SK-N-SH treated with all-trans-retinoic acid at 6 μM for 48 hours (cell line): ENCODE data around the gene IGFBP2.
A peak's percentile ranks its signal among the peaks of the same experiment; 100 is the strongest.

Source experiments
- ATAC-seq: fragments of 200-7000 bp; cut with Tn5 transposase; 3 replicates; pipeline ENCODE4 v1.9.1; 2020; ENCODE audit warnings: mild to moderate bottlenecking, moderate library complexity
- ARNTL ChIP-seq: fragments of 450-650 bp; formaldehyde crosslinking; IDR thresholded peaks from 2 replicates; pipeline ENCODE4 v1.5.0; 2020; ENCODE audit warnings: low read depth, mild to moderate bottlenecking, moderate library complexity, borderline replicate concordance
- BACH2 ChIP-seq: fragments of 250-450 bp; sonication (Bioruptor Pico); IDR thresholded peaks from 2 replicates; pipeline ENCODE4 v1.9.0; 2021; ENCODE audit warnings: mild to moderate bottlenecking, borderline replicate concordance
- CSDC2 ChIP-seq: fragments of 250-450 bp; sonication (Bioruptor Pico); IDR thresholded peaks from 2 replicates; pipeline ENCODE4 v1.5.0; 2020; ENCODE audit warnings: mild to moderate bottlenecking, moderate library complexity
- ESRRG ChIP-seq: fragments of 250-450 bp; sonication (Bioruptor Pico); IDR thresholded peaks from 2 replicates; pipeline ENCODE4 v1.6.1; 2021; ENCODE audit warnings: mild to moderate bottlenecking
- ISL1 ChIP-seq: fragments of 250-450 bp; sonication (Bioruptor Pico); IDR thresholded peaks from 2 replicates; pipeline ENCODE4 v2.1.2; 2022; ENCODE audit warnings: mild to moderate bottlenecking, moderate library complexity
- OSR1 ChIP-seq: fragments of 250-450 bp; sonication (Bioruptor Pico); IDR thresholded peaks from 2 replicates; pipeline ENCODE4 v1.8.0; 2022; ENCODE audit warnings: moderate library complexity, mild to moderate bottlenecking, inconsistent platforms
- PPARA ChIP-seq: fragments of 250-450 bp; sonication (Bioruptor Pico); IDR thresholded peaks from 2 replicates; pipeline ENCODE4 v1.5.0; 2020; ENCODE audit warnings: mild to moderate bottlenecking, borderline replicate concordance
- RARB ChIP-seq: fragments of 250-450 bp; sonication (Bioruptor Pico); IDR thresholded peaks from 2 replicates; pipeline ENCODE4 v1.8.0; 2021; ENCODE audit warnings: mild to moderate bottlenecking, moderate library complexity
- SNAI2 ChIP-seq: fragments of 250-450 bp; sonication (Bioruptor Pico); IDR thresholded peaks from 2 replicates; pipeline ENCODE4 v1.5.0; 2020; ENCODE audit warnings: mild to moderate bottlenecking, moderate library complexity
- TCF4 ChIP-seq: fragments of 250-450 bp; sonication (Bioruptor Pico); IDR thresholded peaks from 2 replicates; pipeline ENCODE4 v1.8.0; 2021; ENCODE audit warnings: mild to moderate bottlenecking, moderate library complexity, borderline replicate concordance
- ZFP3 ChIP-seq: fragments of 250-450 bp; sonication (Bioruptor Pico); IDR thresholded peaks from 2 replicates; pipeline ENCODE4 v1.5.0; 2020; ENCODE audit warnings: mild to moderate bottlenecking, moderate library complexity
- ZFP30 ChIP-seq: fragments of 450-650 bp; formaldehyde crosslinking; IDR thresholded peaks from 2 replicates; pipeline ENCODE4 v1.5.0; 2022; ENCODE audit warnings: mild to moderate bottlenecking, moderate library complexity
- ZNF70 ChIP-seq: fragments of 450-650 bp; formaldehyde crosslinking; IDR thresholded peaks from 2 replicates; pipeline ENCODE4 v1.5.0; 2020; ENCODE audit warnings: mild to moderate bottlenecking, moderate library complexity
- TF ChIP-seq, protein P1 (sequence below): fragments of 250-450 bp; sonication (Bioruptor Pico); IDR thresholded peaks from 2 replicates; pipeline ENCODE4 v1.5.1; 2020; ENCODE audit warnings: low read depth, mild to moderate bottlenecking, moderate library complexity
- TF ChIP-seq, protein P2 (sequence below): fragments of 250-450 bp; sonication (Bioruptor Pico); IDR thresholded peaks from 2 replicates; pipeline ENCODE4 v1.5.0; 2020; ENCODE audit warnings: mild to moderate bottlenecking, moderate library complexity
- TF ChIP-seq, protein P3 (sequence below): fragments of 250-450 bp; sonication (Bioruptor Pico); IDR thresholded peaks from 2 replicates; pipeline ENCODE4 v1.8.0; 2020; ENCODE audit warnings: mild to moderate bottlenecking, moderate library complexity, borderline replicate concordance
- TF ChIP-seq, protein P4 (sequence below): fragments of 250-450 bp; sonication (Bioruptor Pico); IDR thresholded peaks from 2 replicates; pipeline ENCODE4 v1.5.1; 2021; ENCODE audit warnings: mild to moderate bottlenecking, moderate library complexity
- TF ChIP-seq, protein P5 (sequence below): fragments of 250-450 bp; sonication (Bioruptor Pico); IDR thresholded peaks from 2 replicates; pipeline ENCODE4 v1.8.0; 2021; ENCODE audit warnings: low read depth, mild to moderate bottlenecking, moderate library complexity, borderline replicate concordance

IGFBP2 gene

DNA sequence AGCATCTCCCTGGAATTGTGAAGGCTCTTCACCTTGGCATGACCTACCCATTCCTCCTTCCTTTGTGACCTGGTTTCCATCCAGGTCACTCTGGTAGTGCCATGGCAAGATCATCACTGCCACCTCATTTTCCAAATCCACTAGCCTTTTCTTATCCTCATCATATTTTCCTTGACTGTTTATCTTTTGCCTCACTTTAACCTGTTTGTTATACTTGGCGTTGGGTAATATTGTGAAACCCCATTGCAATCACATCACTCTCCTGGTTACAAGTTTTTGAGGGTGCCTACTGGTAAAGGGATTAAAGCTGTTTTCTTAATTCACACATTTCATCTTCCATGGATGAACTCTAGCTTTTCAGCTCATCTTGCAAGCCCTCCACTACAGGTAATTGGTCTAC is 39.1 kb upstream of the IGFBP2 start:
- TF ChIP-seq SNAI2 (CRISPR knock-in tag), result no peak
- no peak for TF ChIP-seq ARNTL (CRISPR knock-in tag)

DNA sequence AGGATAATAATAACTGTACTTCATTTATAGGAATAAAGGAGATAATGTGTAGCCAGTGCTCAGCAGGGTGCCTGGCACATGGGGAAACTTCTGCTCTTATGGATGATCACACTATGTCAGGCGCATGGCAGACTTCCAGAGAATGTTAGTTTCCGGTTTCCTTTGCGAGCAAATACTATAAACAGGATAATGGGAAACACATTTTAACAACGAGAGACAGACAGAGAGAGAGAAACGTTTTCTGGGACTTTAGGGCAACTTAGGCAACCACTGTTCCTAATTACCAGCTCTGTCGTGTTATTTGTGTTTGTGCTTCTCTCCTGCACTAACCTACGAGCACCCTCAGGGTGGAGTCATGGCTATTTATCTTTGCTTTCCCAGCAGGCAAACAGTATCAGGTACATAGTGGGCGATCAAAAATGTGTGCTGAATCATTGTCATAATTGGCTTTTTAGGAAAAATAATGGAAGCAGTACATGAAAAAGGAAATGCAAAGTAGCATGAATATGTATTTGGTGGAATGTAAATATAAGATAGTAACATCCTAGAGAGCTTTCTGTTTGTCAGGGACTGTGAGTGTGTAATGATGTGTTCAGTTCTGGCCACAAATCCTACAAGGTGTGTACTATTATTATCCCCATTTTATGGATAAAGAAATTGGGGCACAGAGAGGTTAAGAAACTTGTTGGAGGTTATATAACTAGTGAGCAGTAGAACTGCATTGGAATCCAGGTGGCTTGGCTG is 36.8 kb upstream of the IGFBP2 start:
- ATAC-seq, result peak; percentile 80
- TF ChIP-seq, protein P1, sequence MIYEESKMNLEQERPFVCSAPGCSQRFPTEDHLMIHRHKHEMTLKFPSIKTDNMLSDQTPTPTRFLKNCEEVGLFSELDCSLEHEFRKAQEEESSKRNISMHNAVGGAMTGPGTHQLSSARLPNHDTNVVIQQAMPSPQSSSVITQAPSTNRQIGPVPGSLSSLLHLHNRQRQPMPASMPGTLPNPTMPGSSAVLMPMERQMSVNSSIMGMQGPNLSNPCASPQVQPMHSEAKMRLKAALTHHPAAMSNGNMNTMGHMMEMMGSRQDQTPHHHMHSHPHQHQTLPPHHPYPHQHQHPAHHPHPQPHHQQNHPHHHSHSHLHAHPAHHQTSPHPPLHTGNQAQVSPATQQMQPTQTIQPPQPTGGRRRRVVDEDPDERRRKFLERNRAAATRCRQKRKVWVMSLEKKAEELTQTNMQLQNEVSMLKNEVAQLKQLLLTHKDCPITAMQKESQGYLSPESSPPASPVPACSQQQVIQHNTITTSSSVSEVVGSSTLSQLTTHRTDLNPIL (CRISPR knock-in tag), result no peak
- TF ChIP-seq TCF4, result peak; percentile 78; the same call in 1 of the 2 replicates
- TF ChIP-seq ZNF70 (CRISPR knock-in tag), result no peak
- TF ChIP-seq, protein P2, sequence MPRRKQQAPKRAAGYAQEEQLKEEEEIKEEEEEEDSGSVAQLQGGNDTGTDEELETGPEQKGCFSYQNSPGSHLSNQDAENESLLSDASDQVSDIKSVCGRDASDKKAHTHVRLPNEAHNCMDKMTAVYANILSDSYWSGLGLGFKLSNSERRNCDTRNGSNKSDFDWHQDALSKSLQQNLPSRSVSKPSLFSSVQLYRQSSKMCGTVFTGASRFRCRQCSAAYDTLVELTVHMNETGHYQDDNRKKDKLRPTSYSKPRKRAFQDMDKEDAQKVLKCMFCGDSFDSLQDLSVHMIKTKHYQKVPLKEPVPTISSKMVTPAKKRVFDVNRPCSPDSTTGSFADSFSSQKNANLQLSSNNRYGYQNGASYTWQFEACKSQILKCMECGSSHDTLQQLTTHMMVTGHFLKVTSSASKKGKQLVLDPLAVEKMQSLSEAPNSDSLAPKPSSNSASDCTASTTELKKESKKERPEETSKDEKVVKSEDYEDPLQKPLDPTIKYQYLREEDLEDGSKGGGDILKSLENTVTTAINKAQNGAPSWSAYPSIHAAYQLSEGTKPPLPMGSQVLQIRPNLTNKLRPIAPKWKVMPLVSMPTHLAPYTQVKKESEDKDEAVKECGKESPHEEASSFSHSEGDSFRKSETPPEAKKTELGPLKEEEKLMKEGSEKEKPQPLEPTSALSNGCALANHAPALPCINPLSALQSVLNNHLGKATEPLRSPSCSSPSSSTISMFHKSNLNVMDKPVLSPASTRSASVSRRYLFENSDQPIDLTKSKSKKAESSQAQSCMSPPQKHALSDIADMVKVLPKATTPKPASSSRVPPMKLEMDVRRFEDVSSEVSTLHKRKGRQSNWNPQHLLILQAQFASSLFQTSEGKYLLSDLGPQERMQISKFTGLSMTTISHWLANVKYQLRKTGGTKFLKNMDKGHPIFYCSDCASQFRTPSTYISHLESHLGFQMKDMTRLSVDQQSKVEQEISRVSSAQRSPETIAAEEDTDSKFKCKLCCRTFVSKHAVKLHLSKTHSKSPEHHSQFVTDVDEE (CRISPR knock-in tag), result peak; percentile 54; the same call in 1 of the 2 replicates
- no peak for TF ChIP-seq ZFP3 (CRISPR knock-in tag)
- TF ChIP-seq SNAI2 (CRISPR knock-in tag), result no peak
- TF ChIP-seq, all 23 proteins: peak for 2

More for the DNA sequence above, 39.1 kb upstream of the IGFBP2 start:
- ATAC-seq, result no peak

DNA sequence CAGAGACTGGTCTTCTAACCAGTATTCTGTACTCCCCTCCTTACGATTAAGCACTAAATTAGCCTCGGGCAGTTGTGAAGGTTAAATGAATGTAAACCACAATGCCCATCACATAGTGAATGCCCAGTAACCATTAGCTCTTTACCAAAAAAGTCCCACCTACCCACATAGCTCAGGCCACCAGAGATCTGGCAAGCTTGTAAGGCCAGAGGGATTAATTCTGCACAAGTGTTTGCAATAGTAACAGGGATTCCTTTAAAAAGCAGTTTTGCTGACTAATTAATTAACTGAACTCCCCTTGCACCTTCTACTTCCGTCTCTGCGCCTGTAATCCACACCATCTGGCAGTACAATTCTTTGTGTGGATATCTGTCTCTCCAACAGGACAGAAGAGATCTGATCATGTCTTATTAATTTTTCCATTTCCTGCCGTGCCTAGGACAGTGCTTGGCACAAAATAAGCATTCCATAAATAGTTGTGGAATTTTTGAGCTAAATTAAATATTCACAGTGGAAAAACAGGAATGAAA is 36.2 kb upstream of the IGFBP2 start:
- ATAC-seq, result peak; percentile 59
- no peak for TF ChIP-seq RARB (CRISPR knock-in tag)
- TF ChIP-seq, protein P3, sequence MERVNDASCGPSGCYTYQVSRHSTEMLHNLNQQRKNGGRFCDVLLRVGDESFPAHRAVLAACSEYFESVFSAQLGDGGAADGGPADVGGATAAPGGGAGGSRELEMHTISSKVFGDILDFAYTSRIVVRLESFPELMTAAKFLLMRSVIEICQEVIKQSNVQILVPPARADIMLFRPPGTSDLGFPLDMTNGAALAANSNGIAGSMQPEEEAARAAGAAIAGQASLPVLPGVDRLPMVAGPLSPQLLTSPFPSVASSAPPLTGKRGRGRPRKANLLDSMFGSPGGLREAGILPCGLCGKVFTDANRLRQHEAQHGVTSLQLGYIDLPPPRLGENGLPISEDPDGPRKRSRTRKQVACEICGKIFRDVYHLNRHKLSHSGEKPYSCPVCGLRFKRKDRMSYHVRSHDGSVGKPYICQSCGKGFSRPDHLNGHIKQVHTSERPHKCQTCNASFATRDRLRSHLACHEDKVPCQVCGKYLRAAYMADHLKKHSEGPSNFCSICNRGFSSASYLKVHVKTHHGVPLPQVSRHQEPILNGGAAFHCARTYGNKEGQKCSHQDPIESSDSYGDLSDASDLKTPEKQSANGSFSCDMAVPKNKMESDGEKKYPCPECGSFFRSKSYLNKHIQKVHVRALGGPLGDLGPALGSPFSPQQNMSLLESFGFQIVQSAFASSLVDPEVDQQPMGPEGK (CRISPR knock-in tag), result no peak
- TF ChIP-seq, protein P4, sequence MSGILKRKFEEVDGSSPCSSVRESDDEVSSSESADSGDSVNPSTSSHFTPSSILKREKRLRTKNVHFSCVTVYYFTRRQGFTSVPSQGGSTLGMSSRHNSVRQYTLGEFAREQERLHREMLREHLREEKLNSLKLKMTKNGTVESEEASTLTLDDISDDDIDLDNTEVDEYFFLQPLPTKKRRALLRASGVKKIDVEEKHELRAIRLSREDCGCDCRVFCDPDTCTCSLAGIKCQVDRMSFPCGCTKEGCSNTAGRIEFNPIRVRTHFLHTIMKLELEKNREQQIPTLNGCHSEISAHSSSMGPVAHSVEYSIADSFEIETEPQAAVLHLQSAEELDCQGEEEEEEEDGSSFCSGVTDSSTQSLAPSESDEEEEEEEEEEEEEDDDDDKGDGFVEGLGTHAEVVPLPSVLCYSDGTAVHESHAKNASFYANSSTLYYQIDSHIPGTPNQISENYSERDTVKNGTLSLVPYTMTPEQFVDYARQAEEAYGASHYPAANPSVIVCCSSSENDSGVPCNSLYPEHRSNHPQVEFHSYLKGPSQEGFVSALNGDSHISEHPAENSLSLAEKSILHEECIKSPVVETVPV (CRISPR knock-in tag), result no peak
- TF ChIP-seq OSR1 (CRISPR knock-in tag), result no peak
- TF ChIP-seq TCF4, result 0 out of 2 replicates have a peak, but pooled peaks have one; percentile 30

DNA sequence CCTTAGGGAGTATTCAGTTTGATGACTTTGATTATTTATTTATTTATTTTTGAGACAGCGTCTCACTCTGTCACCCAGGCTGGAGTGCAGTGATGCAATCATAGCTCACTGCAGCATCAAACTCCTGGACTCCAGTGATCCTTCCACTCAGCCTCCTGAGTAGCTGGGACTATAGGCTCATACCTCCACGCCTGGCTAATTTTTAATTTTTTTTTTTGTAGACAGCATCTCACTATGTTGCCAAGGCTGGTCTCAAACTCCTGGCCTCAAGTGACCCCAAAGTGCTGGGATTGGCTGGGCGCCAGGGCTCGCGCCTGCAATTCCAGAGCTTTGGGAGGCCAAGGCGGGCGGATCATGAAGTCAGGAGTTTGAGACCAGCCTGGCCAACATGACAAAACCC is 35.4 kb upstream of the IGFBP2 start:
- ATAC-seq, result peak; percentile 43

DNA sequence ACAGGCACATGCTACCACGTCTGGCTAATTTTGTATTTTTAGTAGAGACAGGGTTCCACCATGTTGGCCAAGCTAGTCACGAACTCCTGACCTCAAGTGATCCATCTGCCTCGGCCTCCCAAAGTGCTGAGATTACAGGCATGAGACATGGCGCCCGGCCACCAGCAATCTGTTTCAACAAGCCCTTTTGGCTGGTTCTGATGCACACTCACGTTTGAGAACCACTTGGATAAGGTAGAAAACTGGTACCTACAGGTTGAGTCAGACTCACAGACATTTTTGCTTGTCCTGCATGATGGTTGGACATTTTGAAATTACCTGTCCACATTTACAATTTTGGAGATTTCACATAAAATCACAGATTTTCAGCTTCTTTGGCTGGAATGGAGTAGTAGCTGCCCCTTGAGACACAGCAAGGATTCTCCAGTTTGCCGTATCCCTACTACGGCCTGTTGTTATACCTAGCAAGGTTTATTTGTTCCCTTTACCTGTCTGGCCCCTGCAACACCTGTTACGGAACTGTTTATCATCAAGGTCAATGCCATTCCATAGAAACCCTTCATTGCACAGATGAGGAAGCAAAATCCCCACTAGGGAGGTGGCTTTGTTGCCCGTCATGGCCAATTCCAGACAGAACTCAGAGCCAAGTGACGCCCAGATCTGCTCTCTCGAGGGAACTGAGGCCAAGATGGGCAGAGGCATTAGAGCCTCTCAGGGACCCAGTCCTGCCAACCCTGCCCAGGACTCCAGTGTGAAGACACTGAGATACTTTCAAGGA is 31.4 kb upstream of the IGFBP2 start:
- no peak for ATAC-seq
- TF ChIP-seq, protein P4 (CRISPR knock-in tag), result no peak
- TF ChIP-seq ZFP30 (no peak), RARB (CRISPR knock-in tag) (no peak), CSDC2 (CRISPR knock-in tag) (no peak), ISL1 (no peak), BACH2 (CRISPR knock-in tag) (no peak), ZFP3 (CRISPR knock-in tag) (no peak), ESRRG (CRISPR knock-in tag) (no peak), PPARA (CRISPR knock-in tag) (no peak), TCF4 (no peak)
- TF ChIP-seq, protein P5, sequence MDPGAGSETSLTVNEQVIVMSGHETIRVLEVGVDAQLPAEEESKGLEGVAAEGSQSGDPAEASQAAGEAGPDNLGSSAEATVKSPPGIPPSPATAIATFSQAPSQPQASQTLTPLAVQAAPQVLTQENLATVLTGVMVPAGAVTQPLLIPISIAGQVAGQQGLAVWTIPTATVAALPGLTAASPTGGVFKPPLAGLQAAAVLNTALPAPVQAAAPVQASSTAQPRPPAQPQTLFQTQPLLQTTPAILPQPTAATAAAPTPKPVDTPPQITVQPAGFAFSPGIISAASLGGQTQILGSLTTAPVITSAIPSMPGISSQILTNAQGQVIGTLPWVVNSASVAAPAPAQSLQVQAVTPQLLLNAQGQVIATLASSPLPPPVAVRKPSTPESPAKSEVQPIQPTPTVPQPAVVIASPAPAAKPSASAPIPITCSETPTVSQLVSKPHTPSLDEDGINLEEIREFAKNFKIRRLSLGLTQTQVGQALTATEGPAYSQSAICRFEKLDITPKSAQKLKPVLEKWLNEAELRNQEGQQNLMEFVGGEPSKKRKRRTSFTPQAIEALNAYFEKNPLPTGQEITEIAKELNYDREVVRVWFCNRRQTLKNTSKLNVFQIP (CRISPR knock-in tag), result no peak
